KMS-11 (cell line): Measurements from ENCODE around the gene CSN3.

ENCODE experiments used
- H2AFZ ChIP-seq: fragments of 200-600 bp; sonication (generic); 2 replicates; pipeline ENCODE4 v1.6.1; 2016; ENCODE audit warnings: antibody characterized with exemption, mixed run types, low read depth
- H3K27ac ChIP-seq: fragments of 200-600 bp; sonication (generic); 2 replicates; pipeline ENCODE4 v1.6.1; 2016; ENCODE audit warnings: mild to moderate bottlenecking, mixed run types
- H3K27me3 ChIP-seq: fragments of 200-600 bp; sonication (generic); 2 replicates; pipeline ENCODE4 v1.6.1; 2017; ENCODE audit warnings: mild to moderate bottlenecking, low read depth, mixed run types, moderate library complexity; ENCODE audit not compliant: insufficient read depth
- H3K36me3 ChIP-seq: fragments of 200-600 bp; sonication (generic); 2 replicates; pipeline ENCODE4 v1.6.1; 2017; ENCODE audit warnings: mild to moderate bottlenecking, mixed run types; ENCODE audit not compliant: insufficient read depth
- H3K4me1 ChIP-seq: fragments of 200-600 bp; sonication (generic); 2 replicates; pipeline ENCODE4 v1.6.1; 2016; ENCODE audit warnings: mild to moderate bottlenecking, low read depth, mixed run types; ENCODE audit not compliant: poor library complexity, severe bottlenecking
- H3K4me2 ChIP-seq: fragments of 200-600 bp; sonication (generic); 2 replicates; pipeline ENCODE4 v1.7.0; 2016; ENCODE audit warnings: mild to moderate bottlenecking, mixed run types
- H3K4me3 ChIP-seq: fragments of 200-600 bp; sonication (generic); IDR thresholded peaks from 2 replicates; pipeline ENCODE4 v1.6.1; 2017; ENCODE audit warnings: low read depth, low read length, mixed read lengths; ENCODE audit not compliant: insufficient read depth
- H3K79me2 ChIP-seq: fragments of 200-600 bp; sonication (generic); 2 replicates; pipeline ENCODE4 v1.6.1; 2016; ENCODE audit warnings: low read depth, mixed run types; ENCODE audit not compliant: insufficient read depth
- H3K9ac ChIP-seq: fragments of 200-600 bp; sonication (generic); 2 replicates; pipeline ENCODE4 v1.6.1; 2016; ENCODE audit warnings: mild to moderate bottlenecking, mixed run types
- H4K20me1 ChIP-seq: fragments of 200-600 bp; sonication (generic); 2 replicates; pipeline ENCODE4 v1.6.1; 2016; ENCODE audit warnings: mild to moderate bottlenecking, mixed run types; ENCODE audit not compliant: insufficient read depth
- CTCF ChIP-seq: fragments of 200-600 bp; sonication (generic); conservative IDR thresholded peaks from 2 replicates; pipeline ENCODE4 v1.6.1; 2017; ENCODE audit warnings: low read depth, mild to moderate bottlenecking, antibody characterized with exemption, low read length, moderate library complexity, mixed read lengths

CSN3 gene

GRCh38 chr4:70251250-70251944 lies 9.0 kb downstream of the CSN3 start:
- no peaks in the 10 kb centered on the region for H3K79me2 ChIP-seq
- no peaks in the 10 kb centered on the region for H3K4me1 ChIP-seq
- no peak overlapping the region for H3K4me2 ChIP-seq
- no peak overlapping the region for H3K4me3 ChIP-seq
- H3K9ac ChIP-seq: no peak overlapping the region
- H4K20me1 ChIP-seq: no peaks in the 10 kb centered on the region
- no peak overlapping the region for H3K27ac ChIP-seq
- H3K27me3 ChIP-seq: no peaks in the 10 kb centered on the region
- H3K36me3 ChIP-seq: no peaks in the 10 kb centered on the region
- H2AFZ ChIP-seq: no peak overlapping the region
- no peak for TF ChIP-seq CTCF

GRCh38 chr4:70251945-70252277 lies 9.5 kb downstream of the CSN3 start:
- H3K27ac ChIP-seq: no peak overlapping the region
- no peak for TF ChIP-seq CTCF
- no peak overlapping the region for H3K9ac ChIP-seq
- H3K4me2 ChIP-seq: no peak overlapping the region
- no peaks in the 10 kb centered on the region for H4K20me1 ChIP-seq
- H3K36me3 ChIP-seq: no peaks in the 10 kb centered on the region
- no peaks in the 10 kb centered on the region for H3K79me2 ChIP-seq
- no peaks in the 10 kb centered on the region for H3K4me1 ChIP-seq
- no peak overlapping the region for H2AFZ ChIP-seq
- no peaks in the 10 kb centered on the region for H3K27me3 ChIP-seq
- H3K4me3 ChIP-seq: no peak overlapping the region

- H3K27ac ChIP-seq: no peak overlapping the region
- no peaks in the 10 kb centered on the region for H3K36me3 ChIP-seq
- no peaks in the 10 kb centered on the region for H3K4me1 ChIP-seq
- no peak overlapping the region for H2AFZ ChIP-seq
- no peaks in the 10 kb centered on the region for H3K79me2 ChIP-seq
- H4K20me1 ChIP-seq: no peaks in the 10 kb centered on the region
- H3K4me3 ChIP-seq: no peak overlapping the region
- H3K27me3 ChIP-seq: no peaks in the 10 kb centered on the region
- no peak overlapping the region for H3K4me2 ChIP-seq
- H3K9ac ChIP-seq: no peak overlapping the region
- TF ChIP-seq CTCF: no peak; the same call in 1 of the 2 replicates
These were observed 27.3 kb downstream of the CSN3 start for GRCh38 chr4:70269674-70270073.

GRCh38 chr4:70277121-70277520 lies 34.7 kb downstream of the CSN3 start:
- no peaks in the 10 kb centered on the region for H3K79me2 ChIP-seq
- H3K36me3 ChIP-seq: no peaks in the 10 kb centered on the region
- H3K9ac ChIP-seq: no peak overlapping the region
- H3K4me1 ChIP-seq: no peaks in the 10 kb centered on the region
- no peak overlapping the region for H3K4me3 ChIP-seq
- no peak for TF ChIP-seq CTCF
- no peak overlapping the region for H3K27ac ChIP-seq
- H4K20me1 ChIP-seq: no peaks in the 10 kb centered on the region
- no peak overlapping the region for H2AFZ ChIP-seq
- H3K27me3 ChIP-seq: no peaks in the 10 kb centered on the region
- H3K4me2 ChIP-seq: no peak overlapping the region
